Tibial artery (tissue), 4 donors: ENCODE data around the gene HPN.
"Not testable (repeated sequence)": the region's sequence is repeated elsewhere in the genome, so short reads cannot be mapped to it uniquely, and the experiment has no call there.

Experiments used
- DNase-seq, 2 donors: peaks; one replicate each; pipeline ENCODE4 v3.0.0-alpha.2; 2019
- H3K27ac ChIP-seq, 2 donors: fragments of 200-600 bp; sonication (generic) in 1 of 2; 1 replicate in 1 of 2; 2 replicates in 1 of 2; pipeline ENCODE4 v1.5.1; 2018 to 2019; ENCODE audit warnings: mild to moderate bottlenecking in 1 of 2
- H3K27me3 ChIP-seq, 2 donors: fragments of 200-600 bp; sonication (generic) in 1 of 2; one replicate each; pipeline versions ENCODE4 v1.5.1 to v1.6.0; 2016 to 2019
- H3K36me3 ChIP-seq, 3 donors: fragments of 200-600 bp; sonication (generic) in 2 of 3; one replicate each; pipeline ENCODE4 v1.5.1; 2016 to 2019; ENCODE audit warnings: mild to moderate bottlenecking in 2 of 3
- H3K4me1 ChIP-seq, 4 donors: fragments of 200-600 bp; sonication (generic) in 2 of 4; 1 replicate in 3 of 4; 2 replicates in 1 of 4; pipeline ENCODE4 v1.5.1; 2016 to 2019
- H3K4me3 ChIP-seq, 2 donors: fragments of 200-600 bp; sonication (generic) in 1 of 2; 1 replicate in 1 of 2; 2 replicates in 1 of 2; pipeline ENCODE4 v1.5.1; 2018 to 2019; ENCODE audit warnings: mild to moderate bottlenecking in 2 of 2
- H3K9me3 ChIP-seq, 3 donors: fragments of 200-600 bp; sonication (generic) in 1 of 3; one replicate each; pipeline ENCODE4 v1.5.1; 2016 to 2019
- intact Hi-C: fragments of 100-400 bp; cut with DNase I; formaldehyde crosslinking; loops from one replicate; pipeline ENCODE4 v1.15.0; 2023; ENCODE audit warnings: low total_unique reads
- TF ChIP-seq, protein P1 (sequence below), 2 experiments: fragments of 200-600 bp in 1 of 2; fragments of 450-650 bp in 1 of 2; IDR thresholded peaks; one replicate each; pipeline ENCODE4 v1.5.1; 2017 to 2019; ENCODE audit warnings: antibody characterized with exemption in 2 of 2, mild to moderate bottlenecking in 1 of 2, moderate library complexity in 1 of 2

Gene HPN

DNA sequence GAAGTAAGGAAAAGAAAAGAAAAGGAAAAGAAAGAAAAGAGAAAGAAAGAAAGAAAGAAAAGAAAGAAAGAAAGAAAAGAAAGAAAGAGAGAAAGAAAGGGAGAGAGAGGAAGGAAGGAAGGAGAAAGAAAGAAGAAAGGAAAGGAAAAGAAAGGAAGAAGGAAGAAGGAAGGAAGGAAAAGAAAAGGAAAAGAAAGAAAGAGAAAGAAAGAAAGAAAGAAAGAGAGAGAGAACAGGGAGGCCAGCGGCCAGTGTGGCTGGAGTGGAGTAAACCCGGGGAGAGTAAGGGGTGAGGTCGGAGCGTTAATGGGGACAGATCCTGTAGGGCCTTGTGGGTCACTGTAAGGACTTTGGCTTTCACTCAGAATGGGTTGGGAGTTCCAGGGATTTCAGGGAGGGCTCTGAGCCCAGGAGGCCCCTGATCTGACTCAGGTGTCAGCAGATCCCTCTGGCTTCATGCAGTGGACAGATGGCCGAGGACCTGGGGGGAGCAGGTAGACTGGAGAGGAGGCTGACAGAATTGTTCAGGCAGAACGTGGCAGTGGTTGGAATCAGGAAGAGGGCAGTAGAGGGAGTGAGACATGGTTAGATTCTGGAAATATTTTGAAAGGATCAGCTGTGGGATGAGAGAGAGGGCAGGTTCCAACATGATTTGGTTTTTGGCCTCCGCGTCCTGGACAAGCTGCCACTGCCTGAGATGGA, 54.3 kb downstream of the HPN start:
- Histone ChIP-seq H3K4me1 (peaks cover 0 to 2% (median under 1%) of the 10 kb centered on the region in 4 donors), H3K27ac (no peak overlapping the region), H3K4me3 (no peak overlapping the region), H3K9me3 (no peaks in the 10 kb centered on the region), H3K27me3 (peaks cover 0 to 19% of the 10 kb centered on the region in 2 donors), H3K36me3 (no peaks in the 10 kb centered on the region)
- no peak for DNase-seq
- TF ChIP-seq, protein P1, sequence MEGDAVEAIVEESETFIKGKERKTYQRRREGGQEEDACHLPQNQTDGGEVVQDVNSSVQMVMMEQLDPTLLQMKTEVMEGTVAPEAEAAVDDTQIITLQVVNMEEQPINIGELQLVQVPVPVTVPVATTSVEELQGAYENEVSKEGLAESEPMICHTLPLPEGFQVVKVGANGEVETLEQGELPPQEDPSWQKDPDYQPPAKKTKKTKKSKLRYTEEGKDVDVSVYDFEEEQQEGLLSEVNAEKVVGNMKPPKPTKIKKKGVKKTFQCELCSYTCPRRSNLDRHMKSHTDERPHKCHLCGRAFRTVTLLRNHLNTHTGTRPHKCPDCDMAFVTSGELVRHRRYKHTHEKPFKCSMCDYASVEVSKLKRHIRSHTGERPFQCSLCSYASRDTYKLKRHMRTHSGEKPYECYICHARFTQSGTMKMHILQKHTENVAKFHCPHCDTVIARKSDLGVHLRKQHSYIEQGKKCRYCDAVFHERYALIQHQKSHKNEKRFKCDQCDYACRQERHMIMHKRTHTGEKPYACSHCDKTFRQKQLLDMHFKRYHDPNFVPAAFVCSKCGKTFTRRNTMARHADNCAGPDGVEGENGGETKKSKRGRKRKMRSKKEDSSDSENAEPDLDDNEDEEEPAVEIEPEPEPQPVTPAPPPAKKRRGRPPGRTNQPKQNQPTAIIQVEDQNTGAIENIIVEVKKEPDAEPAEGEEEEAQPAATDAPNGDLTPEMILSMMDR (IDR thresholded peaks at IDR 0.05): no peak
- intact Hi-C loops: no loop called here

DNA sequence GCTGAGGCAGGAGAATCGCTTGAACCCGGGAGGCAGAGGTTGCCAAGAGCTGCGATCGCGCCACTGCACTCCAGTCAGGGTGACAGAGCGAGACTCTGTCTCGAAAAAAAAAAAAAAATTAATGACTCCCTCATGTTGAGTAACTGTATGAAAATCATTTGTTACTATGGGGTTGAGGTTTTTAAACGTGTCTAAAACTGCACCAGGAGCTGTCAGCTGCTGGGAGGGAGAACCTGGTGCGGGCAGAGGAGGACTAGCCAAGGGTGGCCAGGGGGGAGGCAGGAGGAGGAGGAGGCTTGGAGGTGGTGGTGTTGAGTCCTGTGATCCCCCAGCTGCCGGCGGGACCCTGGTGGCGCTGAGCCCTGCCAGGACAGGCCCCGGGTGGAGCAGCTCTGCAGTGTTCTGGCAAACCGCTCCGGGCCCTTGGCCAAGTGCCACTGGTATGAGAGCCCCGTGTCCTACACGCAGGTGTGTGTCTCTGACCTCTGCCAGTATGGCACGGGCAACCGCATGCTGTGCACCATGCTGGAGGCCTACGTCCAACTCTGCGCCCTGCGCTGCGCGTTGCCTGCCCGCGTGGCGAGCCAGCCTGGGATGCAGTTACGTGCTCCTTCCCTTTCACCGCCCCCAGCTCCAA, 57.0 kb downstream of the HPN start:
- H3K27ac ChIP-seq: no peak overlapping the region
- H3K27me3 ChIP-seq: peaks cover 0 to 3% of the 10 kb centered on the region in 2 donors
- H3K4me1 ChIP-seq: no peaks in the 10 kb centered on the region
- intact Hi-C loops: no loop called here
- no peaks in the 10 kb centered on the region for H3K36me3 ChIP-seq
- H3K9me3 ChIP-seq: no peaks in the 10 kb centered on the region
- TF ChIP-seq, protein P1 (IDR thresholded peaks at IDR 0.05): no peak
- no peak overlapping the region for H3K4me3 ChIP-seq
- DNase-seq: no peak

DNA sequence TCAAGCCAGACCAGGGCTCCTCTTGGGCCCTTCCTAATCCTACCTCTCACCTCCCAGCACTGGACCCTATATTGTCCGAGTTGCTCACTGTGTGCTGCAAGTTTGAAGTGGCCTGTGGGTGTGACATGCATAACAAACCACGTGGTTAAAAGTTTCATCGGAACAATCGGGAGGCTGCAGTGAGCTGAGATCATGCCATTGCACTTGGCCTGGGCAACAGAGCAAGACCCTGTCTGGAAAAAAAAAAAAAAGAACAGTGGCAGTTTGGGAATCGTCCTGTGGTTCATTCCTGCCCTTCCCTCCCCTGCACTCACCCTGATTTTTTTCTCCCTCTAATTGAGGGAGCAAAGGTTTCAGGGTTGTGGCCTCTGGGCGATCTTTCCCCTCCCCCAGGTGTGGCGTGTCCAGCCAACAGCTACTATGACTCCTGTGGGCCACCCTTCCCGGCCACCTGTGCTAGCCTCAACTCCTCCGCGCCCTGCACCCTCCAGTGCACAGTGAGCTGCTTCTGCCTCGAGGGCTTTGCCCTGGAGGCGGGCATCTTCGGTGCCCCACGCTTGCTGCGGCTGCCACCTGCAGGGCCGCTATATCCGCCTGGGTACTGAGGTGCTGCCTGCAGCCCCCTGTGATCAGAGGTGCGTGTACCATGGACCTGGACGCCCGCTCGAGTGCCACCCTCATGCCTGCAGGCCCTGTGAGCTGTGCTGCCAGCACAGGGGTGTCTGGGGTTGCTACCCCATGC, 57.8 kb downstream of the HPN start:
- Histone ChIP-seq H3K4me3 (no peak overlapping the region), H3K27ac (no peak overlapping the region), H3K9me3 (no peaks in the 10 kb centered on the region), H3K36me3 (no peaks in the 10 kb centered on the region), H3K4me1 (no peaks in the 10 kb centered on the region), H3K27me3 (peaks cover 0 to 3% of the 10 kb centered on the region in 2 donors)
- no peak for DNase-seq
- intact Hi-C loops: no loop called here
- TF ChIP-seq, protein P1 (IDR thresholded peaks at IDR 0.05): no peak

GRCh38 chr19:35099897-35100275, 58.4 kb downstream of the HPN start:
- intact Hi-C loops: no loop called here
- H3K4me3 ChIP-seq: no peak overlapping the region
- no peaks in the 10 kb centered on the region for H3K9me3 ChIP-seq
- no peaks in the 10 kb centered on the region for H3K36me3 ChIP-seq
- DNase-seq: no peak
- TF ChIP-seq, protein P1 (IDR thresholded peaks at IDR 0.05): no peak
- H3K27me3 ChIP-seq: peaks cover 0 to 3% of the 10 kb centered on the region in 2 donors
- no peak overlapping the region for H3K27ac ChIP-seq
- H3K4me1 ChIP-seq: no peaks in the 10 kb centered on the region

DNA sequence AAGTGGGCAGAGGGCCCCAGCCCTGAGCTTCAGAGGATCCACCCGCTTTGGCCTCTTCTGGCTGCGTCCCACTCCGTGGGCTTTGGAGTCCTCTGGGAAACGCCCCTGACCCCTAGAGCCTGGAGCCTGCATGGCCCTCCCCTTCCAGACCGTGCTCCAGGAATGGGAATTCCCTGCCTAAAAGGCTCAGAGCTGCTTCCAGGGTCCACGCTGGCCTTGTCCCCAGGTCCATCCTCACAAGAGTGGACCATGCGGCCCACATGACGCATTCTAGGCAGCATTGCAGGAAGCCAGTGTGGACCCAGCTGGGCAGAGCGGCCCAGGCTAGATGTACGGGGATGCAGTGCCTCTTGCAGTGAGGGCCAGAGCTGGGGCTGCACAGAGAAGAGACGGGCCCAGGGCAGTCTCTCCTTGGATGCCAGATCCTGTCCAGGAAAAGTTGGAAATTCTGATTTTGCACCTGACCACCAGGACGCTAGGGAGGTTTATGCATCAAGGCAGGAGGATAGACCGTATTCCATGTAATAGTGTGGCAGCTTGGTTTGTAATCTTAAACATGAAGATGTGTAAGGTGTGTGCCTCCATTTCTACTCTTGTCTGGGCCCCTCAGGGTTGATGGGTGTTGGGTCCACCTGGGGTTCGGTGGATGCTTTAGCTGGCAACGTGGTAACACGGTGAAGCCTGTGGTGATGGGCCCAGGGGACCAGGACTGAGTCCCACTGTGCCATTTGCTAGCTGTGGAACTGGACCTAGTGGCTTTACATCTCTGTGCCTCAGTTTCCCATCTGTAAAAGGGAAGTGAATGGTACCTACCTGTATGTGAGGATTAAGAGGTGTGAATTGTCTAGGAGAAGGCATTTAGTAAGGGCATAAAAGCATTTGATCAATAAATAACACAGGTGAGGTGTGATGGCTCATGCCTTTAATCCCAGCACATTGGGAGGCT, 59.3 kb downstream of the HPN start:
- TF ChIP-seq, protein P1 (IDR thresholded peaks at IDR 0.05): no peak
- DNase-seq: no peak
- Histone ChIP-seq H3K27me3 (peaks cover 0 to 3% of the 10 kb centered on the region in 2 donors), H3K9me3 (no peaks in the 10 kb centered on the region), H3K4me3 (no peak overlapping the region), H3K27ac (no peak overlapping the region), H3K36me3 (no peaks in the 10 kb centered on the region), H3K4me1 (no peaks in the 10 kb centered on the region)
- intact Hi-C loops: no loop called here

DNA sequence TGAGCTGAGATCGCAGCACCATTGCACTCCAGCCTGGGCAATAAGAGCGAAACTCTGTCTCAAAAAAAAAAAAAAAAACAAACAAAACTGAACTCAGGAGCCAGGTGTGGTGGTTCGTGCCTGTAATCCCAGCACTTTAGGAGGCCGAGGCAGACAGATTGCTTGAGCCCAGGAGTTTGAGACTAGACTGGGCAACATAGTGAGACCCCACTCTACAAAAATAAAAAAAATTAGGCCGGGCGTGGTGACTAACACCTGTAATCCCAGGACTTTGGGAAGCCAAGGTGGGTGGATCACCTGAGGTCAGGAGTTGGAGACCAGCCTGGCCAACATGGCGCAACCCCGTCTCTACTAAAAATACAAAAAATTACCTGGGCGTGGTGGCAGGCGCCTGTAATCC, 60.4 kb downstream of the HPN start:
- intact Hi-C loops, DNase-seq, H3K27me3 ChIP-seq, H3K4me3 ChIP-seq, H3K27ac ChIP-seq, H3K36me3 ChIP-seq, H3K9me3 ChIP-seq, H3K4me1 ChIP-seq: not testable (repeated sequence)

DNA sequence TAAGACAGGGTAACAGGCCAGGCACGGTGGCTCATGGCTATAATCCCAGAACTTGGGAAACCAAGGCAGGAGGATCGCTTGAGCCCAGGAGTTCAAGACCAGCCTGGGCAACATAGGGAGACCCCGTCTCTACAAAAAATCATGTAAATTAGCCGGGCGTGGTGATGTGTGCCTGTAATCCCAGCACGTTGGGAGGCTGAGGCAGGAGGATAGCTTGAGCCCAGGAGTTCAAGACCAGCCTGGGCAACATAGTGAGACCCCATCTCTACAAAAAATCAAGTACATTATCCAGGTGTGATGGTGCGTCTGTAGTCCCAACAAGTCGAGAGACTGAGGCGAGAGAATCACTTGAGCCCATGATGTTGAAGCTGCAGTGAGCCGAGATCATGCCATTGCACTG, 62.1 kb downstream of the HPN start:
- H3K27me3 ChIP-seq, DNase-seq, H3K27ac ChIP-seq, H3K4me3 ChIP-seq, H3K36me3 ChIP-seq, intact Hi-C loops, H3K9me3 ChIP-seq, H3K4me1 ChIP-seq: not testable (repeated sequence)
